Common myeloid progenitor, CD34-positive (primary cell): Measurements from ENCODE around the gene CTNND1.

ENCODE experiments used
- CTCF ChIA-PET: fragments of 350-600 bp; sonication (Branson Sonifier 250); formaldehyde crosslinking; loops from one replicate; lab custom pipeline; 2021; ENCODE audit warnings: antibody characterized with exemption; lab: Charles Lee
- POLR2A ChIA-PET: fragments of 350-600 bp; sonication (Branson Sonifier 250); formaldehyde crosslinking; loops from one replicate; lab custom pipeline; 2021; ENCODE audit warnings: antibody characterized with exemption; lab: Charles Lee
- DNase-seq, 3 donors: peaks; one replicate each; pipeline versions ENCODE4 v3.0.0 to v3.0.0-alpha.2; 2013
- H3K27ac ChIP-seq, 2 experiments: 1 replicate in 1 of 2; 2 replicates in 1 of 2; pipeline ENCODE4 v1.7.0; 2013; ENCODE audit warnings: inconsistent platforms in 2 of 2, low read length in 2 of 2, mild to moderate bottlenecking in 2 of 2, low read depth in 1 of 2, moderate library complexity in 1 of 2; ENCODE audit not compliant: severe bottlenecking in 2 of 2, insufficient read depth in 1 of 2, poor library complexity in 1 of 2
- H3K27me3 ChIP-seq, 5 experiments: replicated peaks in 2 of 5; 1 replicate in 3 of 5; 2 replicates in 2 of 5; pipeline versions ENCODE4 v1.6.1 to v1.7.0; 2013; ENCODE audit warnings: low read length in 4 of 5, mild to moderate bottlenecking in 2 of 5, moderate library complexity in 2 of 5, inconsistent platforms in 1 of 5; ENCODE audit not compliant: insufficient read depth in 5 of 5, control insufficient read depth in 4 of 5
- H3K36me3 ChIP-seq, 4 experiments: 1 replicate in 2 of 4; 2 replicates in 2 of 4; pipeline versions ENCODE4 v1.6.1 to v1.7.0; 2013; ENCODE audit warnings: low read length in 3 of 4, control low read depth in 1 of 4, mild to moderate bottlenecking in 1 of 4; ENCODE audit not compliant: control insufficient read depth in 4 of 4, insufficient read depth in 4 of 4
- H3K4me1 ChIP-seq, 4 experiments: 1 replicate in 3 of 4; 2 replicates in 1 of 4; pipeline versions ENCODE4 v1.6.1 to v1.7.1; 2013; ENCODE audit warnings: low read length in 3 of 4, mild to moderate bottlenecking in 3 of 4, control low read depth in 1 of 4, inconsistent platforms in 1 of 4, moderate library complexity in 1 of 4; ENCODE audit not compliant: control insufficient read depth in 4 of 4, insufficient read depth in 4 of 4; ENCODE audit errors: control extremely low read depth in 1 of 4
- H3K4me3 ChIP-seq, 7 experiments: 1 replicate in 4 of 7; 2 replicates in 3 of 7; pipeline versions ENCODE4 v1.5.1 to v1.7.0; 2013; ENCODE audit warnings: mild to moderate bottlenecking in 7 of 7, low read length in 6 of 7, moderate library complexity in 6 of 7, inconsistent platforms in 2 of 7, low read depth in 2 of 7, control low read depth in 1 of 7; ENCODE audit not compliant: insufficient read depth in 4 of 7, control insufficient read depth in 1 of 7; ENCODE audit errors: extremely low read depth in 1 of 7
- H3K9me3 ChIP-seq, 5 experiments: 1 replicate in 4 of 5; 2 replicates in 1 of 5; pipeline versions ENCODE4 v1.6.1 to v1.7.1; 2013; ENCODE audit warnings: low read length in 4 of 5, mild to moderate bottlenecking in 2 of 5, inconsistent platforms in 1 of 5, low read depth in 1 of 5, moderate library complexity in 1 of 5; ENCODE audit not compliant: control insufficient read depth in 4 of 5, insufficient read depth in 2 of 5; ENCODE audit errors: control extremely low read depth in 1 of 5
- WGBS: methylation state at CpG from one replicate; pipeline ENCODE4 v1.1.5; 2013; ENCODE audit not compliant: insufficient coverage; 5-methylcytosine and 5-hydroxymethylcytosine counted together

Gene CTNND1

DNA sequence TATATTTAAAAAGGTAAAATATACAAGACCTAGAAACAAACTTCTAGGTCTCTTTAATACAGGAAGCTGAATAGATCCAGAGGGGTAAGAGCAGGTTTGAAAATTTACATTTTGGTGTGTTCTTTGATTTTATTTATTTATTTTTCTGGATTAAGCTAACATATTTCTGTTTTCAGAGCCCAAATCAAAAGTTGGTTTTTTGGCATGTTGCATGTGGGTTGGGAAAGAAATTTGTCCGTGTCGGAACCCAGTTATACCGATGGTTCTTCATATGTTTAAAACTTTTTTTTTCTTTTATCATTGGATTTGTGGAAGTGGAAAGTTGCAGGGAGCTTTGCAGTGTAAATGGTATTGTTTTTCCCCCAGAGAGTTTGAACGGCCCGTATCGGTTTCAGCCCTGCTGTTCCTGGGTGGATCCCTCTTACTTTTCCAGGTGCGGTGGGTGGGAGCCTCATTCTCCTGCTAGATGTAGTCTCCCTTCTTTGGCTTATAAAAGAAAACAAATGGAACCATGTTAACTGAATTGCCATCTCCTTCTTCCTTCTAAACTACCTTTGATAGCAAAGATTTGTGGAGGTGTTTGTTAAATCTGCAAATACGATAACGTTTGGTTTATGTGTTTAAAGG, 746 bp downstream of the CTNND1 start:
- Histone ChIP-seq H3K27ac (peak overlapping the region; percentile 93 to 98), H3K27me3 (no peaks in the 10 kb centered on the region), H3K36me3 (peaks cover 0 to 4% (median under 1%) of the 10 kb centered on the region in 4 experiments), H3K4me1 (peaks cover 12 to 33% (median 25%) of the 10 kb centered on the region in 4 experiments), H3K9me3 (no peaks in the 10 kb centered on the region), H3K4me3 (peak overlapping the region in 6 of 7 experiments; percentile 85 to 99 (median 89))
- WGBS: 0% methylated on average over 4 of the region's 9 CpGs
- ChIA-PET POLR2A (interaction anchor here (0.9 to 2.0 kb wide), 6 partner anchors 18 to 36 kb away, joined by 3 to 10 read pairs (median 4); no protein-coding TSS in a partner anchor), CTCF (interaction anchor here (1.1 to 32.2 kb wide), 4 partner anchors 16 to 61 kb away, joined by 4 to 571 read pairs (median 8); no protein-coding TSS in a partner anchor)
- DNase-seq: no peak

DNA sequence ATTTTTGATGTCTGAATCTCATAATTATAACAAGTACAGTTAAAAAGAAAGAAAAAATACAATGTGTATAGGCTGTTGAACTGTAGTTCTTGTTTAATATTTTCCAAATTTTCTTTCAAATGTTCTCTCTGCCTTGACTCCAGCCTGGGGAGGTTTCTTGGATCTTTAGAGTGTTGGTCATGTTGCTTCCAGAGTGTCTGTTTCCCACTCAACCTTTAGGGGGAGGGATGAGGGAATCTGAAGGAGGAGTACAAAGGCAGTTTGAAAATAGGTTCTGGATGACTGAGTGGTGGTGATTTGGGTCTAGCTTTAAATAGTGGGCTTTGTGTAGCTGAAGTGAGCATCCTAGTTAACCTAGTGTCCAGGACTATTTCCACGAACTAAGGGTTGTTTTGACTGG, 2.0 kb downstream of the CTNND1 start:
- WGBS: 57% methylated on average over 1 of the region's 1 CpG
- no peak for DNase-seq
- peak overlapping the region; percentile 33 to 98 for H3K27ac ChIP-seq

DNA sequence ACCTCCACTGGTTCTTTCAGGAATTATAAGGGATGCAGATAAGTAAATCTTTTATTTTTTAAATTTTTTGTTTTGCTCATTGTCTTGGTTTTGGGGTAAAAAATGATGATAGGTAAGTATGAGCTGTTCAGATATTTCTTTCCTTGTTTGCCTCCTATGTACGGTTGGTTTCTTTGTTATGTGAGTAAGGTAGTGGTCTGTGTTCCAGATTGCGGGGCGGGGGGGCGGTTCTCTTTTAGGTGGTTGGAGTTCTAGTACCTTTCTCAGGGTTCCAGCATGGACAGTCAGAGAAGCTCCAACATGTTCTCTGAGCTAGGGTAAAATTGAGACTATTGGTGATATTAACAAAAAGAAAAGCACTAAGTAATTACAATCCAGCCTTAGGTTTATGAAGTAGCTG, 2.4 kb downstream of the CTNND1 start:
- H3K27ac ChIP-seq: peak overlapping the region; percentile 1 to 98
- POLR2A ChIA-PET: interaction anchor here (0.6 to 1.2 kb wide), 2 partner anchors 36 to 136 kb away, joined by 3 to 4 read pairs; no protein-coding TSS in a partner anchor
- peaks cover 12 to 36% (median 25%) of the 10 kb centered on the region in 4 experiments for H3K4me1 ChIP-seq
- H3K36me3 ChIP-seq: peaks cover 0 to 5% (median under 1%) of the 10 kb centered on the region in 4 experiments
- no peaks in the 10 kb centered on the region for H3K9me3 ChIP-seq
- WGBS: no CpG with 5 or more reads among the region's 4 CpGs
- H3K27me3 ChIP-seq: no peaks in the 10 kb centered on the region
- DNase-seq: no peak
- CTCF ChIA-PET: interaction anchor here (0.8 to 32.2 kb wide), 3 partner anchors 8 to 749 kb away, joined by 3 to 571 read pairs (median 4); no protein-coding TSS in a partner anchor
- peak overlapping the region in 6 of 7 experiments; percentile 85 to 99 (median 89) for H3K4me3 ChIP-seq

More for the DNA sequence above, 2.0 kb downstream of the CTNND1 start:
- Histone ChIP-seq H3K4me3 (peak overlapping the region in 6 of 7 experiments; percentile 85 to 99 (median 89)), H3K36me3 (peaks cover 0 to 5% (median under 1%) of the 10 kb centered on the region in 4 experiments), H3K27me3 (no peaks in the 10 kb centered on the region), H3K9me3 (no peaks in the 10 kb centered on the region), H3K4me1 (peaks cover 12 to 35% (median 25%) of the 10 kb centered on the region in 4 experiments)
- POLR2A ChIA-PET: interaction anchor here (0.6 to 1.2 kb wide), 3 partner anchors 22 to 137 kb away, joined by 3 to 4 read pairs (median 3); no protein-coding TSS in a partner anchor
- CTCF ChIA-PET: interaction anchor here (0.8 to 32.2 kb wide), 4 partner anchors 8 to 750 kb away, joined by 3 to 571 read pairs (median 6); no protein-coding TSS in a partner anchor

DNA sequence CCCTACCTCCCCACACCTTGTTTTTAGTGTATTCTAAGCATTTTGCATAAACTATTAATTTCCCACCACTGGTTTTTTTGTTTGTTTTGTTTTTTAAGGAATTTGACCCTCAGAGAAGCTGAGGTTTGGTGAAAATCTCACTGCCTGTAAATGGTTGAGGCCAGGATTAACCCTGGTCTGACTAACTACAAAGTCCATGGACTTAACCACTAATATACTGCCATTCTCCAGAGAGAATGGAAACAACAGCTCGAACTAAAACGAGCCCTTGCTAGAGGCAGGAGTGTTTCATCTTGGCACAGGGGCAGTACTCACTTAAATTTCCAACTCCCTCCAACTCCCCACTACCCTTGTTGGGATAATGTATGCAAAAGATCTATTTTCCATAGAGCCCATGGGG, 3.0 kb downstream of the CTNND1 start:
- peak overlapping the region in 2 of 7 experiments; percentile 87 to 91 for H3K4me3 ChIP-seq
- no peaks in the 10 kb centered on the region for H3K9me3 ChIP-seq
- ChIA-PET POLR2A (interaction anchor here (1.2 kb wide), 1 partner anchor 36 kb away, joined by 3 read pairs; no protein-coding TSS in a partner anchor), CTCF (interaction anchor here (0.8 to 32.2 kb wide), 6 partner anchors 9 to 749 kb away, joined by 3 to 571 read pairs (median 3); partner anchors contain the start of gene BTBD18)
- peak overlapping the region; percentile 1 to 98 for H3K27ac ChIP-seq
- no CpG with 5 or more reads among the region's 2 CpGs for WGBS
- H3K4me1 ChIP-seq: peaks cover 12 to 36% (median 25%) of the 10 kb centered on the region in 4 experiments
- DNase-seq: no peak
- no peaks in the 10 kb centered on the region for H3K27me3 ChIP-seq
- H3K36me3 ChIP-seq: peaks cover 0 to 5% (median under 1%) of the 10 kb centered on the region in 4 experiments

DNA sequence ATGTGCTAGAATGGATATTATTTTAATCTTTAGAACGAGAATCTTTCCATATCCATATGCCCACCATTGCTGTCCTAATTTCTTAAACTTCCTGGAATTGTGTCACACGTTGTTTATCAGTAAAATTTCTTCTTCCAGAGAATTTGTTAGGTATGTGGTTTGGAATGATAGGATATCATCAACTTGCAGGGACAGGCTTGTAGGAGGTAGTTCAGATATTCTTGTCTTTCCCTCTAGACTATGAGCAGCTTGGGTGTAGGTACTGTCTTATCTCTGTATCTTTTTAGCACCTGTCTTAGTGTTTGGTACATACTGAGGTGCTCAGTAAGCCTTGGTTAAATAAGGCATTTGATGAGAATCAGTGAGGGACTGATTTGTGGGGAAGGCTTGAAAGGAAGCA, 3.4 kb downstream of the CTNND1 start:
- Histone ChIP-seq H3K27me3 (no peaks in the 10 kb centered on the region), H3K9me3 (no peaks in the 10 kb centered on the region), H3K36me3 (peaks cover 0 to 5% (median under 1%) of the 10 kb centered on the region in 4 experiments), H3K27ac (no peak overlapping the region), H3K4me1 (peaks cover 12 to 36% (median 25%) of the 10 kb centered on the region in 4 experiments), H3K4me3 (peak overlapping the region in 1 of 7 experiments; percentile 91)
- POLR2A ChIA-PET: no interaction called here
- no CpG with 5 or more reads among the region's 2 CpGs for WGBS
- CTCF ChIA-PET: interaction anchor here (0.9 to 32.2 kb wide), 5 partner anchors 9 to 32 kb away, joined by 3 to 571 read pairs (median 3); partner anchors contain the start of gene BTBD18
- DNase-seq: no peak

DNA sequence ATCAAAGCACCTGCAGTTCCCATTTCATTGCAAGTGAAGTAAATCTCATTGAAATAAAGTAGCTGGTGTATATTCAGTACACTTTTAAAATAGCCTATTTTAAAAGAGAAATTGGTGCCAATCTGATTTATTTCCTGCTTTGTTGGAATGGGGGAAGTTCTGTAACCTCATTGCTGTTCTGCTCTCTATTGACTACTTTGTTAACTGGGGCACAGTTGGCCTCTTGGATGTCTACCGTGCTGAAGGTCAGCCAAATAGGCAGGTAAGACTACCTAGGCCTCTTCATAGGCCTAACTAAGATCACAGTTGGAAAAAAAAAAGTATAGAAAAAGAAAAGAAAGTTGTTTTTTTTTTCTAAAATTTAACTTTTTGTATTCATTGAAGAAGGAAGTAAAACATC, 9.2 kb downstream of the CTNND1 start:
- H3K4me3 ChIP-seq: no peak overlapping the region
- DNase-seq: peak in 1 of 3 donors; percentile 23
- peaks cover 0 to 5% (median 2%) of the 10 kb centered on the region in 4 experiments for H3K36me3 ChIP-seq
- CTCF ChIA-PET: interaction anchor here (0.8 to 32.2 kb wide), 3 partner anchors 10 to 26 kb away, joined by 3 to 571 read pairs (median 3); no protein-coding TSS in a partner anchor
- H3K4me1 ChIP-seq: peaks cover 0 to 29% (median 12%) of the 10 kb centered on the region in 4 experiments
- POLR2A ChIA-PET: interaction anchor here (0.6 kb wide), 1 partner anchor 17 kb away, joined by 3 read pairs; no protein-coding TSS in a partner anchor
- no peaks in the 10 kb centered on the region for H3K27me3 ChIP-seq
- H3K27ac ChIP-seq: no peak overlapping the region
- no peaks in the 10 kb centered on the region for H3K9me3 ChIP-seq
- no CpG with 5 or more reads among the region's 1 CpG for WGBS
